H1 (cell line): ENCODE results near the gene SPTLC3. TPM values are rescaled to one million over a fixed set of nuclear protein-coding genes. Genes with fewer than 3 reads are reported as not detected.

Experiments
- CTCF ChIA-PET: fragments of 300-600 bp; sonication (Branson Sonifier 250); formaldehyde crosslinking; loops from one replicate; lab custom pipeline; 2021; ENCODE audit not compliant: partially characterized antibody; lab: Charles Lee
- POLR2A ChIA-PET: fragments of 300-600 bp; sonication (Branson Sonifier 250); formaldehyde crosslinking; loops from one replicate; lab custom pipeline; 2021; ENCODE audit warnings: inconsistent platforms; ENCODE audit not compliant: partially characterized antibody; lab: Charles Lee
- DNase-seq, 2 experiments: peaks; one replicate each; pipeline versions ENCODE4 v3.0.0 to v3.0.0-alpha.2; 2010 to 2022; ENCODE audit warnings: low spot score in 2 of 2, low read depth in 1 of 2, mixed read lengths in 1 of 2
- FAIRE-seq: peaks from 2 replicates; lab custom pipeline; 2011; peaks lifted over from hg19 to GRCh38; lab: Jason Lieb, UNC
- H2AFZ ChIP-seq: 2 replicates; pipeline ENCODE4 v1.8.1; 2012; ENCODE audit warnings: low read length, inconsistent platforms
- H2AK5ac ChIP-seq: 2 replicates; pipeline ENCODE4 v1.6.1; 2013; ENCODE audit warnings: low read depth, low read length
- H2BK120ac ChIP-seq: replicated peaks from 2 replicates; pipeline ENCODE3; 2013; ENCODE audit warnings: low read depth, low read length, inconsistent platforms
- H2BK12ac ChIP-seq: 2 replicates; pipeline ENCODE4 v1.6.1; 2013; ENCODE audit warnings: low read depth, low read length
- H2BK15ac ChIP-seq: 2 replicates; pipeline ENCODE4 v1.6.1; 2013; ENCODE audit warnings: low read length
- H2BK20ac ChIP-seq: 2 replicates; pipeline ENCODE4 v1.6.1; 2013; ENCODE audit warnings: low read length
- H2BK5ac ChIP-seq: 2 replicates; pipeline ENCODE4 v1.6.1; 2013; ENCODE audit warnings: low read depth, low read length
- H3K14ac ChIP-seq: 2 replicates; pipeline ENCODE4 v1.6.1; 2013; ENCODE audit warnings: inconsistent platforms; ENCODE audit not compliant: insufficient read length
- H3K18ac ChIP-seq: 2 replicates; pipeline ENCODE4 v1.6.1; 2013; ENCODE audit warnings: low read length; ENCODE audit errors: extremely low read depth
- H3K23ac ChIP-seq: 2 replicates; pipeline ENCODE4 v1.6.1; 2013; ENCODE audit warnings: inconsistent platforms; ENCODE audit not compliant: insufficient read length
- H3K23me2 ChIP-seq: 2 replicates; pipeline ENCODE4 v1.6.1; 2013; ENCODE audit warnings: low read depth, low read length
- H3K27ac ChIP-seq: 2 replicates; pipeline ENCODE4 v1.6.1; 2011; ENCODE audit warnings: low read depth, low read length, inconsistent platforms
- H3K27me3 ChIP-seq, 4 experiments: replicated peaks in 1 of 4; 1 replicate in 1 of 4; 2 replicates in 3 of 4; pipeline versions ENCODE4 v1.6.1 to v1.8.1; 2011 to 2013; ENCODE audit warnings: low read length in 3 of 4, mild to moderate bottlenecking in 3 of 4, inconsistent platforms in 2 of 4, mixed read lengths in 2 of 4, moderate library complexity in 1 of 4; ENCODE audit not compliant: control insufficient read depth in 3 of 4, insufficient read depth in 3 of 4; ENCODE audit errors: extremely low read depth in 1 of 4
- H3K36me3 ChIP-seq, 4 experiments: 2 replicates each; pipeline versions ENCODE4 v1.6.1 to v1.8.1; 2011 to 2013; ENCODE audit warnings: mild to moderate bottlenecking in 4 of 4, low read length in 3 of 4, moderate library complexity in 2 of 4, control low read depth in 1 of 4, inconsistent platforms in 1 of 4; ENCODE audit not compliant: insufficient read depth in 4 of 4, control insufficient read depth in 2 of 4
- H3K4ac ChIP-seq: replicated peaks from 2 replicates; pipeline ENCODE3; 2013; ENCODE audit warnings: low read length, low read depth, mixed read lengths, inconsistent platforms; ENCODE audit not compliant: insufficient read length
- H3K4me1 ChIP-seq, 4 experiments: replicated peaks in 1 of 4; 1 replicate in 1 of 4; 2 replicates in 3 of 4; pipeline versions ENCODE4 v1.6.1 to v1.8.1; 2011 to 2013; ENCODE audit warnings: low read length in 3 of 4, inconsistent platforms in 2 of 4, mixed read lengths in 1 of 4; ENCODE audit not compliant: insufficient read depth in 4 of 4, control insufficient read depth in 3 of 4
- H3K4me2 ChIP-seq, 2 experiments: 2 replicates each; pipeline versions ENCODE4 v1.6.1 to v1.8.1; 2011 to 2013; ENCODE audit warnings: low read depth in 2 of 2, low read length in 2 of 2, control low read depth in 1 of 2, inconsistent platforms in 1 of 2, mild to moderate bottlenecking in 1 of 2; ENCODE audit not compliant: insufficient read depth in 1 of 2
- H3K4me3 ChIP-seq, 4 experiments: fragments of 200-600, 300-600 bp in 1 of 4; sonication (generic), shearing (Covaris generic), sonication (Bioruptor Twin) in 1 of 4; 2 replicates each; pipeline versions ENCODE4 v1.5.1 to v1.8.1; 2011 to 2016; ENCODE audit warnings: low read length in 4 of 4, low read depth in 3 of 4, control low read depth in 2 of 4, inconsistent platforms in 2 of 4, mild to moderate bottlenecking in 2 of 4, mixed read lengths in 1 of 4, moderate library complexity in 1 of 4; ENCODE audit not compliant: insufficient read depth in 2 of 4; ENCODE audit errors: extremely low read depth in 1 of 4
- H3K56ac ChIP-seq: replicated peaks from 2 replicates; pipeline ENCODE3; 2013; ENCODE audit warnings: low read depth, mild to moderate bottlenecking, mixed read lengths, low read length, inconsistent platforms; ENCODE audit not compliant: insufficient read length
- H3K79me1 ChIP-seq: 2 replicates; pipeline ENCODE4 v1.6.1; 2013; ENCODE audit warnings: low read depth, low read length, control low read depth
- H3K79me2 ChIP-seq, 2 experiments: 2 replicates each; pipeline versions ENCODE4 v1.6.1 to v1.8.1; 2012 to 2013; ENCODE audit warnings: low read length in 2 of 2, mild to moderate bottlenecking in 2 of 2, inconsistent platforms in 1 of 2; ENCODE audit not compliant: insufficient read depth in 2 of 2, control insufficient read depth in 1 of 2
- H3K9ac ChIP-seq, 4 experiments: replicated peaks in 1 of 4; 1 replicate in 1 of 4; 2 replicates in 3 of 4; pipeline versions ENCODE4 v1.6.1 to v1.8.1; 2011 to 2013; ENCODE audit warnings: low read depth in 3 of 4, low read length in 3 of 4, control low read depth in 2 of 4, mild to moderate bottlenecking in 2 of 4, moderate library complexity in 2 of 4, inconsistent platforms in 1 of 4; ENCODE audit errors: extremely low read depth in 1 of 4
- H3K9me3 ChIP-seq, 2 experiments: 2 replicates each; pipeline versions ENCODE4 v1.6.1 to v1.8.1; 2012 to 2013; ENCODE audit warnings: mild to moderate bottlenecking in 2 of 2, moderate library complexity in 2 of 2, control low read depth in 1 of 2, inconsistent platforms in 1 of 2, low read depth in 1 of 2, low read length in 1 of 2, mixed read lengths in 1 of 2; ENCODE audit not compliant: insufficient read depth in 2 of 2
- H4K20me1 ChIP-seq, 2 experiments: replicated peaks in 1 of 2; 2 replicates each; pipeline versions ENCODE3 to v1.8.1; 2011 to 2013; ENCODE audit warnings: inconsistent platforms in 2 of 2, low read length in 2 of 2, mild to moderate bottlenecking in 1 of 2; ENCODE audit not compliant: insufficient read depth in 2 of 2, control insufficient read depth in 1 of 2
- H4K5ac ChIP-seq: 2 replicates; pipeline ENCODE4 v1.6.1; 2013; ENCODE audit warnings: low read length, low read depth, mixed read lengths, inconsistent platforms; ENCODE audit not compliant: insufficient read length
- H4K8ac ChIP-seq: 2 replicates; pipeline ENCODE4 v1.8.0; 2013; ENCODE audit warnings: mild to moderate bottlenecking, moderate library complexity, low read length, inconsistent platforms; ENCODE audit not compliant: insufficient read depth; ENCODE audit errors: extremely low read depth
- H4K91ac ChIP-seq: replicated peaks from 2 replicates; pipeline ENCODE3; 2013; ENCODE audit warnings: low read length, mixed read lengths, inconsistent platforms; ENCODE audit not compliant: insufficient read length
- ASH2L ChIP-seq: fragments of 200-600, 300-600 bp; sonication (generic); IDR thresholded peaks from one replicate; pipeline ENCODE4 v1.7.1; 2017; ENCODE audit warnings: low read length
- ATF3 ChIP-seq: IDR thresholded peaks from 2 replicates; pipeline ENCODE4 v1.6.1; 2011; ENCODE audit warnings: low read depth, mild to moderate bottlenecking, low read length; ENCODE audit not compliant: insufficient read depth
- GTF2F1 ChIP-seq: IDR thresholded peaks from 2 replicates; pipeline ENCODE4 v1.6.1; 2012; ENCODE audit warnings: low read depth, low read length, improper control_type of control experiment, borderline replicate concordance
- KDM1A ChIP-seq: fragments of 200-600, 300-600 bp; sonication (generic); IDR thresholded peaks from 2 replicates; pipeline ENCODE4 v1.7.1; 2016; ENCODE audit warnings: mild to moderate bottlenecking, low read length, borderline replicate concordance
- MAX ChIP-seq: IDR thresholded peaks from 2 replicates; pipeline ENCODE4 v1.6.1; 2012; ENCODE audit warnings: inconsistent platforms
- NANOG ChIP-seq: IDR thresholded peaks from 2 replicates; pipeline ENCODE4 v1.6.1; 2011; ENCODE audit warnings: low read length, low read depth, mild to moderate bottlenecking, inconsistent platforms; ENCODE audit not compliant: insufficient read depth, poor library complexity, severe bottlenecking
- RBBP5 ChIP-seq: IDR thresholded peaks from 2 replicates; pipeline ENCODE4 v1.7.1; 2012; ENCODE audit warnings: low read depth, mild to moderate bottlenecking, inconsistent platforms, low read length, moderate library complexity, borderline replicate concordance
- SP1 ChIP-seq: IDR thresholded peaks from 2 replicates; pipeline ENCODE4 v1.6.1; 2011; ENCODE audit warnings: low read depth, low read length
- SP4 ChIP-seq: IDR thresholded peaks from 2 replicates; pipeline ENCODE4 v1.6.1; 2012; ENCODE audit warnings: low read length, inconsistent platforms
- SUZ12 ChIP-seq: fragments of 200-600 bp; sonication (generic); IDR thresholded peaks from 2 replicates; pipeline ENCODE4 v1.6.1; 2012; ENCODE audit warnings: mild to moderate bottlenecking, inconsistent platforms, low read length, moderate library complexity, mixed read lengths
- TAF1 ChIP-seq: IDR thresholded peaks from 2 replicates; pipeline ENCODE4 v1.6.1; 2011; ENCODE audit warnings: mild to moderate bottlenecking, low read depth, low read length
- TAF7 ChIP-seq: optimal IDR thresholded peaks from 2 replicates; pipeline ENCODE3; 2011; ENCODE audit warnings: low read depth, mild to moderate bottlenecking, inconsistent platforms, low read length, moderate library complexity, borderline replicate concordance
- TBP ChIP-seq: IDR thresholded peaks from 2 replicates; pipeline ENCODE4 v1.6.1; 2011; ENCODE audit warnings: low read depth, low read length, improper control_type of control experiment
- YY1 ChIP-seq: IDR thresholded peaks from 2 replicates; pipeline ENCODE4 v1.6.1; 2011; ENCODE audit warnings: low read depth, mild to moderate bottlenecking, low read length
- WGBS, 2 experiments: shearing (Covaris generic) in 1 of 2; methylation state at CpG; one replicate each; pipeline versions ENCODE4 v1.1.6 to v1.1.7; 2013 to 2015; ENCODE audit warnings: low lambda C conversion rate in 2 of 2, mixed read lengths in 2 of 2, inconsistent platforms in 1 of 2, low coverage in 1 of 2, missing lambda C conversion rate in 1 of 2; ENCODE audit not compliant: insufficient replicate concordance in 2 of 2, insufficient coverage in 1 of 2, insufficient read length in 1 of 2; ENCODE audit errors: extremely low coverage in 1 of 2, missing lambda C conversion rate in 1 of 2; 5-methylcytosine and 5-hydroxymethylcytosine counted together
- polyA plus RNA-seq, 7 experiments: library from polyadenylated mRNA; depleted of rRNA in 3 of 7; stranded (reverse) in 5 of 7; unstranded in 2 of 7; fragments of >200 nt in 5 of 7; fragments of 200-250 nt in 2 of 7; gene quantifications; 1 replicate in 5 of 7; 2 replicates in 1 of 7; 4 replicates in 1 of 7; pipeline versions ENCODE4 v1.2.1 to v1.2.3, GENCODE V29; 2011 to 2013; ENCODE audit warnings: missing spikeins in 2 of 7, mixed read lengths in 2 of 7
- total RNA-seq: library from RNA; stranded (reverse); fragmentation: NEBNext Ultra II Directional; extraction: Animal tissue kit (Norgen Biotek cat#: 25700); gene quantifications from 2 replicates; pipeline ENCODE4 v1.2.1, GENCODE V29; 2021

The SPTLC3 gene
- total and polyA plus RNA-seq, 2 of the 8 experiments (the other 6 are each of a cell fraction or from before 2014, with no cell fraction given), result 0.23 to 0.82 TPM

GRCh38 chr20:13002251-13002650, 6.5 kb upstream of the SPTLC3 start:
- Histone ChIP-seq H4K8ac (no peak overlapping the region), H3K79me1 (no peaks in the 10 kb centered on the region), H3K9ac (no peak overlapping the region), H3K4ac (no peak overlapping the region), H3K23ac (no peak overlapping the region), H2BK120ac (no peak overlapping the region), H3K14ac (no peak overlapping the region), H3K4me2 (no peak overlapping the region), H2BK12ac (no peak overlapping the region), H4K20me1 (no peaks in the 10 kb centered on the region), H3K27me3 (no peaks in the 10 kb centered on the region; a peak in 1 of 7 replicates), H3K79me2 (no peaks in the 10 kb centered on the region), H3K4me1 (no peaks in the 10 kb centered on the region), H2BK5ac (no peak overlapping the region), H3K56ac (no peak overlapping the region), H3K4me3 (no peak overlapping the region), H4K5ac (no peak overlapping the region), H2BK15ac (no peak overlapping the region), H3K36me3 (no peaks in the 10 kb centered on the region), H3K18ac (no peak overlapping the region), H3K9me3 (no peaks in the 10 kb centered on the region), H2AFZ (no peak overlapping the region), H3K23me2 (no peaks in the 10 kb centered on the region), H3K27ac (no peak overlapping the region), H2AK5ac (no peak overlapping the region), H4K91ac (no peak overlapping the region), H2BK20ac (no peak overlapping the region)
- 80% methylated on average over 5 of the region's 5 CpGs; no CpG with 5 or more reads in 1 of the 2 experiments for WGBS, 2 experiments
- CTCF ChIA-PET, result no interaction called here
- FAIRE-seq (no peak), DNase-seq (no peak)
- POLR2A ChIA-PET, result no interaction called here
- TF ChIP-seq NANOG, result no peak
- no peak for TF ChIP-seq KDM1A
- no peak for TF ChIP-seq GTF2F1
- no peak for TF ChIP-seq TAF7
- TF ChIP-seq SUZ12, result no peak
- no peak for TF ChIP-seq SP1
- no peak for TF ChIP-seq MAX
- TF ChIP-seq YY1, result no peak
- no peak for TF ChIP-seq SP4
- TF ChIP-seq ATF3, result no peak
- no peak for TF ChIP-seq ASH2L
- no peak for TF ChIP-seq TAF1
- TF ChIP-seq TBP, result no peak
- TF ChIP-seq RBBP5, result no peak
